Measurements from ENCODE around the gene ARHGEF3.

DNA sequence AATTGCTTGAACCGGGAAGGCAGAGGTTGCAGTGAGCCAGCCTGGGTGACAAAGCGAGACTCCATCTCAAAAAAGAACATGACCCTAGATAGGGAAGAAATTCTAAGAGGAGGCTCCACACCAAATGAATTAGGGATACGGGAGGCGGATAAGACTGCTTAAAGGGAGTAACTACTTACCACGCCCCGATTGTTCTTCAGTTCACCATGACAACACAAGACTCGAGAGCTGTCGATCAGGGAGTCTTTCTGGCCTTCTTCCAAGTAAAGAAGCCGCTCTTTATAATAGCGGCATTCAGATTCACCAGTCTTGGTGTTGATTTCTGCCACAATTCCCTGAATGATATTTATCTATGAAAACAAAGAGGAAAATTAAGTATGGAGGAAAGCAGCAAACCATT, 64.7 kb downstream of the ARHGEF3 start:
- TF ChIP-seq, protein P1, sequence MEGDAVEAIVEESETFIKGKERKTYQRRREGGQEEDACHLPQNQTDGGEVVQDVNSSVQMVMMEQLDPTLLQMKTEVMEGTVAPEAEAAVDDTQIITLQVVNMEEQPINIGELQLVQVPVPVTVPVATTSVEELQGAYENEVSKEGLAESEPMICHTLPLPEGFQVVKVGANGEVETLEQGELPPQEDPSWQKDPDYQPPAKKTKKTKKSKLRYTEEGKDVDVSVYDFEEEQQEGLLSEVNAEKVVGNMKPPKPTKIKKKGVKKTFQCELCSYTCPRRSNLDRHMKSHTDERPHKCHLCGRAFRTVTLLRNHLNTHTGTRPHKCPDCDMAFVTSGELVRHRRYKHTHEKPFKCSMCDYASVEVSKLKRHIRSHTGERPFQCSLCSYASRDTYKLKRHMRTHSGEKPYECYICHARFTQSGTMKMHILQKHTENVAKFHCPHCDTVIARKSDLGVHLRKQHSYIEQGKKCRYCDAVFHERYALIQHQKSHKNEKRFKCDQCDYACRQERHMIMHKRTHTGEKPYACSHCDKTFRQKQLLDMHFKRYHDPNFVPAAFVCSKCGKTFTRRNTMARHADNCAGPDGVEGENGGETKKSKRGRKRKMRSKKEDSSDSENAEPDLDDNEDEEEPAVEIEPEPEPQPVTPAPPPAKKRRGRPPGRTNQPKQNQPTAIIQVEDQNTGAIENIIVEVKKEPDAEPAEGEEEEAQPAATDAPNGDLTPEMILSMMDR (IDR thresholded peaks at IDR 0.05; ENCODE audit: low read depth, low read length): no peak
- TF ChIP-seq, protein P2, sequence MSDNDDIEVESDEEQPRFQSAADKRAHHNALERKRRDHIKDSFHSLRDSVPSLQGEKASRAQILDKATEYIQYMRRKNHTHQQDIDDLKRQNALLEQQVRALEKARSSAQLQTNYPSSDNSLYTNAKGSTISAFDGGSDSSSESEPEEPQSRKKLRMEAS (IDR thresholded peaks at IDR 0.05; ENCODE audit: low read depth, low read length): no peak
- TF ChIP-seq POLR2A (IDR thresholded peaks at IDR 0.05; ENCODE audit: extremely low read depth, insufficient read length): no peak

All from NB4 (cell line).